GM12872 (cell line): Measurements from ENCODE around the gene CSGALNACT2.

Experiments used
- TF ChIP-seq, protein P1 (sequence below): IDR thresholded peaks from 3 replicates; pipeline ENCODE4 v1.5.1; 2011; ENCODE audit warnings: low read depth, mild to moderate bottlenecking, low read length, moderate library complexity; ENCODE audit not compliant: insufficient read depth

Gene CSGALNACT2

DNA sequence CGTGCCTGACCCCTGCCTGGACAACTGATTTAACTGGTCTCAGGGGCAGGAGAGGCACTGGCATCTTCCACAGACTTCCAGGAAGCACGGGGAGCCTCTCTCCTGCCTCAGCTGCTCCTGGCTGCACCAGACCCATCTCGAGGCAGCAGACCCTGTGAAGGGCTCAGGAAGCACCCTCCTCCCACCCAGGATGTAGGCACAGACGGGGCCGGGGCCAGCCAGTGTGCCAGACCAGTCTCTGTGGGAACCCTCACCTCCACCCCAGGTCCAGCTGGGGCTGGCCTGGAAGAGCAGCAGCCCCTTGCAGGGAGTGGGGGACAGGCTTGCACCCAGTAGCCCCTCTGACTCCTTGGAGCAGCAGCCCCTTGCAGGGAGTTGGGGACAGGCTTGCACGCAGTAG lies 72.3 kb downstream of the CSGALNACT2 start:
- TF ChIP-seq, protein P1, sequence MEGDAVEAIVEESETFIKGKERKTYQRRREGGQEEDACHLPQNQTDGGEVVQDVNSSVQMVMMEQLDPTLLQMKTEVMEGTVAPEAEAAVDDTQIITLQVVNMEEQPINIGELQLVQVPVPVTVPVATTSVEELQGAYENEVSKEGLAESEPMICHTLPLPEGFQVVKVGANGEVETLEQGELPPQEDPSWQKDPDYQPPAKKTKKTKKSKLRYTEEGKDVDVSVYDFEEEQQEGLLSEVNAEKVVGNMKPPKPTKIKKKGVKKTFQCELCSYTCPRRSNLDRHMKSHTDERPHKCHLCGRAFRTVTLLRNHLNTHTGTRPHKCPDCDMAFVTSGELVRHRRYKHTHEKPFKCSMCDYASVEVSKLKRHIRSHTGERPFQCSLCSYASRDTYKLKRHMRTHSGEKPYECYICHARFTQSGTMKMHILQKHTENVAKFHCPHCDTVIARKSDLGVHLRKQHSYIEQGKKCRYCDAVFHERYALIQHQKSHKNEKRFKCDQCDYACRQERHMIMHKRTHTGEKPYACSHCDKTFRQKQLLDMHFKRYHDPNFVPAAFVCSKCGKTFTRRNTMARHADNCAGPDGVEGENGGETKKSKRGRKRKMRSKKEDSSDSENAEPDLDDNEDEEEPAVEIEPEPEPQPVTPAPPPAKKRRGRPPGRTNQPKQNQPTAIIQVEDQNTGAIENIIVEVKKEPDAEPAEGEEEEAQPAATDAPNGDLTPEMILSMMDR = no peak

GRCh38 chr10:43211030-43211429 lies 72.8 kb downstream of the CSGALNACT2 start:
- TF ChIP-seq, protein P1 = no peak

DNA sequence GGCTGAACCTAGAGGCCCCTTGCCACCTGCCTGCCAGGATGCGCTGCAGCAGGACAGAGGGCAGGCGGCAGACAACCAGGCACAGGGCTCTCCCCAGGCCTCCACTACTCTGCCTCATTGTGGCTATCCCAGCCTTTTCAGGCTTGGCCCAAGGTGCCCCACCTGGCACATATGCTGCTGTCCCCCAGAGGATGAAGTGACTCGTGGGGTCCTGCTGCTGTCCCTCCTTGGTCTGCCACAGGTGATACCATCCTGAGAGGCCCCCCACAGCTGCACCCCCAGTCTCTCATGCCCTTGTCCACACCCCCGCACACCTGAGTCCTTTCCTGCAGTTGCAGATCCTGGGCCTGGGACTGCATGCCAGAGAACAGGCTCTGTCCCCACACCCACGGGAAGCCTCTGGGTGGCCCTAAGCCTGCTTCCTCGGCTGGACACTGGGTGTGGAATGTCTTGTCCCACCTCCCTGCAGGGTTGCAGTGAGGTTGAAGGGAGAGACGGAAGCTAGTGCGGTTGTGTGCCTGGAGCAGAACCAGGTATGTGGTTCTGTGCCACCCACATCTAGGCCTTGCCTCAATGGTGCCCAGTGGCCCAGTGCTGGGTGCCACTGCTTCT lies 73.3 kb downstream of the CSGALNACT2 start:
- TF ChIP-seq, protein P1 = no peak

GRCh38 chr10:43212043-43212721 lies 73.9 kb downstream of the CSGALNACT2 start:
- TF ChIP-seq, protein P1 = no peak

- TF ChIP-seq, protein P1 = no peak
These were observed 76.1 kb downstream of the CSGALNACT2 start for GRCh38 chr10:43214071-43214955.

DNA sequence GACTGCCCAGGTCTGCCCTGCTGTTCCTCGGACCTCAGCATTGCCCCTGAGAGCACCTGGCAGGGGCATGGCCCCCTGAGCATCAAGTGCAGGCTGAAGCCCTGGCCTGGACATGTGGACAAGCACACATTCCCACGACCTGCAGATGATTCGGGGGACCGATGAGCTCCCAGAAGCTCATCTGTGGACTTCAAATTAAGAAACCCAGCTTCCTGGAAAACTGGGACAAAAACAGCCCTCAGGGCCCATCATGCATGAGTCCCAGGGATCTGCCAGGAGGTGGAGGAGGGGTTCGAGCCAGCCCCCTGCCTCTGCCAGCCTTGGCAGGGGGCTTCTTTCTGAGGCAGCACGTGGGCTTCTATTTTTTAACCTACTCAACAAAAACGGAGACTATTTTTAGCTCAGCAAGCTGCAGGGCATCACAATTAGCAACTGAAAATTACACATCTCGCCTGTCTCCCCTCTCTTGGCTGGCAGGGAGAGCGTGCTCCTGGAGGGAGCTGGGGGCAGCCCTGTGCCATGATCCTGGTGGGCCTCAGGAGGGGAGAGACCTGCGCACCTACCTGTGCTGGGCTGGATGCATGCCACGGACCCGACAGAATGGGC lies 76.8 kb downstream of the CSGALNACT2 start:
- TF ChIP-seq, protein P1 = no peak

DNA sequence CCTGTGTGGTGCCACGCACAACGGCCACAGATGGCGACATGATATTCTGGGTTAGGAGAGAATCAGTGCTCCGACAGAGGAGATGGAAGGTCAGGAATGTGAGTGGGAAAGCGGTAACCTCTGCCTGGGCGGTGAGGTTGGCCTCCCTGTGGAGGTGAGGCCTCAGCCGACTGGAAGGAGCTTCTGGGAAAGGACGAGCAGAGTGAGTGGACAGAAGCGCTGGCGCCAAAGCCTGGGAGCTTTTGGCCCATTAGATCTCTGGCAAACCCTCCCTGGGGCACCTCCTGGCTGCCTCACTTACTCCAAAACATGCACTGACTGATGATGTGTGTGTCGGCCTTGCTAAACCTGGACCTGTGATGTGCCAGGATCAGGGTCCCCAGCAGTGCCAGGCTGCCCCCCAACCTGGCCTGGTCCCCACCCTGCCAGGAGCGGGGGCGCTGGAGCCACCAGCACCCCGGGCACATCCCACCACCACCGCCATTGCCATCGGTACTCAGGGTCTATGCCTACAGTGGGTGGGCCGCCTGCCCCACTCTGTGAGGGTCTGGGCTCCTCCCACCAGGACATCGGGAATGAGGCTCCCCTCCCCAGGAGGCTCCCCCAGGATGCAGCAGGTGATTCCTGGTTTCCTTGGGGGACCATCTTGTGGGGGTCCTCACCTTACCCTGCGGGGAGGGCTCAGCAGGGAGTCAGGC lies 77.7 kb downstream of the CSGALNACT2 start:
- TF ChIP-seq, protein P1 = no peak
